ENCODE results near the gene MEIS1.

MEIS1 gene

DNA sequence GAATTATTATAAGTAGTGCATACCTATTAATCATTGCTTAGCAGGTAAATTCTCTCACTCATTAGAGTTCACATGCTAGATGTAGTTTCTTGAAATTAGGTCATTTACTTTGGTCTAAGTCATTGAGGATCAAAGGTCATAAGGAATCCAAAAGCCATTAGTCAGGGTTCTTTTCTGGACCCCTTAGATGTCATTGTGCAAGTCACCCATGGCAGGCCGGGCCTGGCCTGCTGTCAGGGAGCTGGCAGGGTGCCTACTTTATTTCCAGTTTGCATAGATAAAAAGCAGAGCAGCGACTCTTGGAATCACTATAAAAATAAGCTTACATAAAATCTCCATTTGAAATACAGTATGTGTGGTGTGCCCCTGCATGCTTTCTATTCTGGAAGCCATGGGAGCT, 91.3 kb downstream of the MEIS1 start:
- Histone ChIP-seq H3K36me3 (ENCODE audit: control insufficient read depth in 1 of 2, insufficient read depth in 2 of 2, low read length in 2 of 2) (peaks cover 2 to 7% of the 10 kb centered on the region in 2 experiments), H3K9me3 (ENCODE audit: insufficient read depth, low read depth, low read length) (no peaks in the 10 kb centered on the region), H3K14ac (ENCODE audit: low read length) (no peak overlapping the region), H3K79me2 (ENCODE audit: control insufficient read depth, insufficient read depth, low read length, poor library complexity) (no peaks in the 10 kb centered on the region), H2AFZ (ENCODE audit: insufficient read depth, low read length, poor library complexity) (no peak overlapping the region), H3K4me1 (ENCODE audit: control insufficient read depth in 1 of 2, insufficient read depth in 2 of 2, low read length in 2 of 2) (no peaks in the 10 kb centered on the region), H3K4me3 (ENCODE audit: low read depth, low read length) (no peak overlapping the region), H2BK120ac (ENCODE audit: insufficient read depth, low read length, poor library complexity) (no peak overlapping the region), H4K91ac (ENCODE audit: low read depth, low read length) (no peak overlapping the region), H4K12ac (ENCODE audit: low read depth, low read length) (no peak overlapping the region), H3K23ac (ENCODE audit: low read length) (no peak overlapping the region), H4K8ac (ENCODE audit: low read depth, low read length) (no peak overlapping the region), H3K9ac (ENCODE audit: low read length) (no peak overlapping the region), H2BK5ac (ENCODE audit: low read depth, low read length, poor library complexity) (no peak overlapping the region), H3K18ac (ENCODE audit: low read length) (no peak overlapping the region), H3K4ac (ENCODE audit: low read depth, low read length) (no peak overlapping the region), H3K27me3 (ENCODE audit: insufficient read depth, low read length) (no peaks in the 10 kb centered on the region), H3K27ac (ENCODE audit: low read depth, low read length) (no peak overlapping the region), H2BK12ac (ENCODE audit: low read length) (no peak overlapping the region), H3K79me1 (ENCODE audit: low read length) (no peaks in the 10 kb centered on the region), H3K4me2 (ENCODE audit: low read length) (no peak overlapping the region), H2AK5ac (ENCODE audit: low read length) (no peak overlapping the region)
- WGBS (ENCODE audit: extremely low coverage, insufficient coverage, insufficient read length) = no CpG with 5 or more reads among the region's 2 CpGs
- no peak for DNase-seq

DNA sequence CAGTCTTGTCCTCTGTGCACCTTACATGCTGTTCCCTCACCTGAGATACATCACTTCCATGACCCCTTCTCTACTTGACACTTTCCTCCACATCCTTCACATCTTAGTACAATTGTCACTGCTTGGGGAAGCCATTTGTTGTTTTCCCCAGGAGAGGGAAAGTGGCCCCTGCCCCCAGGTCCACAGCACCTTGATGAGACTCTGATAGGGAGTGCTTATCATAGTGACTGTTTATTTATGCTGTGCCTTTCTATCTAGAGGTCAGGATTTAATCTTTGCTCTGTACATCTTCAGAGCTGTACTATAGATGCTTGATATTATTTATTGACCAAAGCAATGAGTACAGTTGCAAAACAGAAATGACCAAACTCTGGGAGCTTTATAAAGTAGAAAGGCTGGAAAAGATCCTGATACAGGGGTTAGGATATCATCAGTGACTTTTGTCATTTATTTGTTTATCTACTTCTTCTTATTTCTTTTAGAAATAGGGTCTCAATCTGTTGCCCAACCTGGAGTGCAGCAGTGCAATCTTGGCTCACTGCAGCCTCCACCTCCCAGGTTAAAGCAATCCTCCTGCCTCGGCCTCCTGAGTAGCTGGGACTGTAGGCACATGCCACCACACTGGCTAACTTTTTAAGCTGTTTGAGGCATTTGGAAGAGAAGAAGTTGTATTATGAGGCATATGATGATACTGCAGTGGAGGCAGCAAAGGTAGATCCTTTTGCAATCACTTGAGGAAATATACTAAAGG, 94.2 kb downstream of the MEIS1 start:
- H3K27me3 ChIP-seq (ENCODE audit: insufficient read depth, low read length) = no peaks in the 10 kb centered on the region
- H4K8ac ChIP-seq (ENCODE audit: low read depth, low read length) = no peak overlapping the region
- H4K12ac ChIP-seq (ENCODE audit: low read depth, low read length) = no peak overlapping the region
- no peak overlapping the region for H3K4me3 ChIP-seq (ENCODE audit: low read depth, low read length)
- no peak overlapping the region for H3K23ac ChIP-seq (ENCODE audit: low read length)
- H3K4me2 ChIP-seq (ENCODE audit: low read length) = no peak overlapping the region
- H2AK5ac ChIP-seq (ENCODE audit: low read length) = no peak overlapping the region
- H3K4ac ChIP-seq (ENCODE audit: low read depth, low read length) = no peak overlapping the region
- no peak overlapping the region for H2BK120ac ChIP-seq (ENCODE audit: insufficient read depth, low read length, poor library complexity)
- no peak overlapping the region for H3K9ac ChIP-seq (ENCODE audit: low read length)
- H2BK12ac ChIP-seq (ENCODE audit: low read length) = no peak overlapping the region
- no peaks in the 10 kb centered on the region for H3K79me1 ChIP-seq (ENCODE audit: low read length)
- H3K18ac ChIP-seq (ENCODE audit: low read length) = no peak overlapping the region
- H3K79me2 ChIP-seq (ENCODE audit: control insufficient read depth, insufficient read depth, low read length, poor library complexity) = no peaks in the 10 kb centered on the region
- no peak overlapping the region for H3K27ac ChIP-seq (ENCODE audit: low read depth, low read length)
- H3K14ac ChIP-seq (ENCODE audit: low read length) = no peak overlapping the region
- no peaks in the 10 kb centered on the region for H3K9me3 ChIP-seq (ENCODE audit: insufficient read depth, low read depth, low read length)
- no peak for DNase-seq
- peaks cover 7 to 12% of the 10 kb centered on the region in 2 experiments for H3K36me3 ChIP-seq (ENCODE audit: control insufficient read depth in 1 of 2, insufficient read depth in 2 of 2, low read length in 2 of 2)
- H2AFZ ChIP-seq (ENCODE audit: insufficient read depth, low read length, poor library complexity) = no peak overlapping the region
- H4K91ac ChIP-seq (ENCODE audit: low read depth, low read length) = no peak overlapping the region
- peaks cover 3 to 4% of the 10 kb centered on the region in 2 experiments for H3K4me1 ChIP-seq (ENCODE audit: control insufficient read depth in 1 of 2, insufficient read depth in 2 of 2, low read length in 2 of 2)
- H2BK5ac ChIP-seq (ENCODE audit: low read depth, low read length, poor library complexity) = no peak overlapping the region
- WGBS (ENCODE audit: extremely low coverage, insufficient coverage, insufficient read length) = no CpG with 5 or more reads among the region's 1 CpG

DNA sequence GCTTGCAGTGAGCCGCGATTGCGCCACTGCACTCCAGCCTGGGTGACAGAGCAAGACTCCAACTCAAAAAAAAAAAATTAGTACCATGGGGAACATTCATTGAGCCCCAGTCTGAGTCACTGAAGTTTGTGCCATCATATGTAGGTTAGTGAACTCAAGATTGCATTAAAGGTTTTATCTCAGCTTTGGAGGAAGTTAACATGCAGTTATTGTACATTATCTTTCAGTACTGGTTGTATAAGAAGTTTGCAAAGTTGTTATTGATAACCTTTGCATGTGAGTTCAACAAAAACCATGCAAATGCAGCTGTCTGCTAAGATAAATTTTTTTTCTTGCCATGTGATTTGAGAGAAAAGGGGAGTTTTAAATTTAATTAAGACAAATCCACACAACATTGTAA, 95.7 kb downstream of the MEIS1 start:
- no peak overlapping the region for H4K12ac ChIP-seq (ENCODE audit: low read depth, low read length)
- peaks cover 7 to 10% of the 10 kb centered on the region in 2 experiments for H3K36me3 ChIP-seq (ENCODE audit: control insufficient read depth in 1 of 2, insufficient read depth in 2 of 2, low read length in 2 of 2)
- no peak overlapping the region for H2BK12ac ChIP-seq (ENCODE audit: low read length)
- no peaks in the 10 kb centered on the region for H3K9me3 ChIP-seq (ENCODE audit: insufficient read depth, low read depth, low read length)
- H3K23ac ChIP-seq (ENCODE audit: low read length) = no peak overlapping the region
- H3K4me3 ChIP-seq (ENCODE audit: low read depth, low read length) = no peak overlapping the region
- H3K79me1 ChIP-seq (ENCODE audit: low read length) = no peaks in the 10 kb centered on the region
- H2BK120ac ChIP-seq (ENCODE audit: insufficient read depth, low read length, poor library complexity) = no peak overlapping the region
- H3K9ac ChIP-seq (ENCODE audit: low read length) = no peak overlapping the region
- no peak overlapping the region for H3K18ac ChIP-seq (ENCODE audit: low read length)
- no peak overlapping the region for H2BK5ac ChIP-seq (ENCODE audit: low read depth, low read length, poor library complexity)
- no peak overlapping the region for H4K8ac ChIP-seq (ENCODE audit: low read depth, low read length)
- no CpG with 5 or more reads among the region's 3 CpGs for WGBS (ENCODE audit: extremely low coverage, insufficient coverage, insufficient read length)
- H2AK5ac ChIP-seq (ENCODE audit: low read length) = no peak overlapping the region
- no peak overlapping the region for H2AFZ ChIP-seq (ENCODE audit: insufficient read depth, low read length, poor library complexity)
- no peak for DNase-seq
- no peak overlapping the region for H3K14ac ChIP-seq (ENCODE audit: low read length)
- no peak overlapping the region for H3K27ac ChIP-seq (ENCODE audit: low read depth, low read length)
- H3K4me2 ChIP-seq (ENCODE audit: low read length) = no peak overlapping the region
- H3K4me1 ChIP-seq (ENCODE audit: control insufficient read depth in 1 of 2, insufficient read depth in 2 of 2, low read length in 2 of 2) = peaks cover 3 to 4% of the 10 kb centered on the region in 2 experiments
- H3K4ac ChIP-seq (ENCODE audit: low read depth, low read length) = no peak overlapping the region
- H4K91ac ChIP-seq (ENCODE audit: low read depth, low read length) = no peak overlapping the region
- H3K79me2 ChIP-seq (ENCODE audit: control insufficient read depth, insufficient read depth, low read length, poor library complexity) = no peaks in the 10 kb centered on the region
- H3K27me3 ChIP-seq (ENCODE audit: insufficient read depth, low read length) = no peaks in the 10 kb centered on the region

DNA sequence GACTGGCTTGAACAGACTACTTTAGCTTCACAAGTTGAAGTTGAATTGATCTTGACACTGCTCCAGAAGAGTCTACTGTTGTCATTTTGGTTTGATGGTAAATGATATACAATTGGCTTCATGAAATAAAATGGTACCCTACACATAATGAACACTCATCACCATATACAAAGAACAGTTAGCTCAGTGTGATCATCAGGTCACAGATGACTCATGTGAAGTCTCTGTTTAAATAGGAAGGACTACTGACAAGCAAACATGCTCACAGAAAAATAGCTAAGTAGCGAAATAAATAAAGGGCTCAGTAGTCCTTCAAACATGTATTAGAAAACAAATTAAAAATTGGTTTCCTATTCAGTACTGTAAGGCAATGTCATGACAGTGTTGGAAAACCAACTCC, 96.2 kb downstream of the MEIS1 start:
- Histone ChIP-seq H4K12ac (ENCODE audit: low read depth, low read length) (no peak overlapping the region), H3K14ac (ENCODE audit: low read length) (no peak overlapping the region), H4K91ac (ENCODE audit: low read depth, low read length) (no peak overlapping the region), H3K79me2 (ENCODE audit: control insufficient read depth, insufficient read depth, low read length, poor library complexity) (no peaks in the 10 kb centered on the region), H3K4ac (ENCODE audit: low read depth, low read length) (no peak overlapping the region), H3K36me3 (ENCODE audit: control insufficient read depth in 1 of 2, insufficient read depth in 2 of 2, low read length in 2 of 2) (peaks cover 6 to 9% of the 10 kb centered on the region in 2 experiments), H3K9ac (ENCODE audit: low read length) (no peak overlapping the region), H3K4me3 (ENCODE audit: low read depth, low read length) (no peak overlapping the region), H3K4me2 (ENCODE audit: low read length) (no peak overlapping the region), H3K4me1 (ENCODE audit: control insufficient read depth in 1 of 2, insufficient read depth in 2 of 2, low read length in 2 of 2) (peaks cover 3 to 4% of the 10 kb centered on the region in 2 experiments), H2AK5ac (ENCODE audit: low read length) (no peak overlapping the region), H3K23ac (ENCODE audit: low read length) (no peak overlapping the region), H2BK5ac (ENCODE audit: low read depth, low read length, poor library complexity) (no peak overlapping the region), H3K18ac (ENCODE audit: low read length) (no peak overlapping the region), H2AFZ (ENCODE audit: insufficient read depth, low read length, poor library complexity) (no peak overlapping the region), H2BK12ac (ENCODE audit: low read length) (no peak overlapping the region), H2BK120ac (ENCODE audit: insufficient read depth, low read length, poor library complexity) (no peak overlapping the region), H3K27me3 (ENCODE audit: insufficient read depth, low read length) (no peaks in the 10 kb centered on the region), H3K9me3 (ENCODE audit: insufficient read depth, low read depth, low read length) (no peaks in the 10 kb centered on the region), H4K8ac (ENCODE audit: low read depth, low read length) (no peak overlapping the region), H3K27ac (ENCODE audit: low read depth, low read length) (no peak overlapping the region), H3K79me1 (ENCODE audit: low read length) (no peaks in the 10 kb centered on the region)
- no peak for DNase-seq
- no CpG with 5 or more reads among the region's 1 CpG for WGBS (ENCODE audit: extremely low coverage, insufficient coverage, insufficient read length)
